RWPE2 (cell line): ENCODE measurements around the gene PTBP1.

Source experiments
- ATAC-seq: fragments of 200-7000 bp; cut with Tn5 transposase; 3 replicates; pipeline ENCODE4 v1.9.1; 2021; ENCODE audit warnings: low read depth
- DNase-seq: peaks from one replicate; pipeline ENCODE4 v3.0.0-alpha.2; 2020; ENCODE audit warnings: low spot score
- H3K27ac ChIP-seq: fragments of 450-650 bp; 2 replicates; pipeline ENCODE4 v1.5.1; 2017; ENCODE audit warnings: mild to moderate bottlenecking; ENCODE audit not compliant: poor library complexity, severe bottlenecking
- H3K27me3 ChIP-seq: fragments of 250-450 bp; sonication (Bioruptor Pico); 2 replicates; pipeline ENCODE4 v1.5.1; 2021; ENCODE audit warnings: mild to moderate bottlenecking, moderate library complexity; ENCODE audit not compliant: insufficient read depth, poor library complexity, severe bottlenecking
- H3K36me3 ChIP-seq: fragments of 250-450 bp; sonication (Bioruptor Pico); 2 replicates; pipeline ENCODE4 v1.5.1; 2020; ENCODE audit warnings: low read depth, mild to moderate bottlenecking, moderate library complexity
- H3K4me1 ChIP-seq: fragments of 250-450 bp; sonication (Bioruptor Pico); 2 replicates; pipeline ENCODE4 v1.5.1; 2021; ENCODE audit warnings: mild to moderate bottlenecking, moderate library complexity; ENCODE audit not compliant: insufficient read depth, poor library complexity, severe bottlenecking
- H3K4me3 ChIP-seq: fragments of 250-450 bp; sonication (Bioruptor Pico); 2 replicates; pipeline ENCODE4 v1.5.1; 2021; ENCODE audit warnings: mild to moderate bottlenecking, moderate library complexity; ENCODE audit not compliant: severe bottlenecking
- H3K9me3 ChIP-seq: fragments of 250-450 bp; sonication (Bioruptor Pico); 2 replicates; pipeline ENCODE4 v1.5.1; 2021; ENCODE audit warnings: mild to moderate bottlenecking, moderate library complexity; ENCODE audit not compliant: severe bottlenecking
- CTCF ChIP-seq: fragments of 450-650 bp; IDR thresholded peaks from one replicate; pipeline ENCODE4 v1.5.1; 2017; ENCODE audit warnings: mild to moderate bottlenecking, moderate library complexity; ENCODE audit not compliant: poor library complexity, severe bottlenecking

The PTBP1 gene

GRCh38 chr19:751501-752341, 45.5 kb upstream of the PTBP1 start:
- H3K27me3 ChIP-seq, result no peaks in the 10 kb centered on the region
- peak; percentile 74 for ATAC-seq
- TF ChIP-seq CTCF, result no peak
- H3K27ac ChIP-seq, result peak overlapping the region; percentile 99
- H3K4me1 ChIP-seq, result peaks cover 10% of the 10 kb centered on the region
- peaks cover 28% of the 10 kb centered on the region for H3K36me3 ChIP-seq
- peak overlapping the region; percentile 62 for H3K4me3 ChIP-seq
- no peak for DNase-seq
- peaks cover 5% of the 10 kb centered on the region for H3K9me3 ChIP-seq

GRCh38 chr19:752652-753517, 44.4 kb upstream of the PTBP1 start:
- Histone ChIP-seq H3K4me3 (peak overlapping the region; percentile 8), H3K4me1 (peaks cover 10% of the 10 kb centered on the region), H3K9me3 (peaks cover under 1% of the 10 kb centered on the region), H3K27me3 (no peaks in the 10 kb centered on the region), H3K36me3 (peaks cover 39% of the 10 kb centered on the region), H3K27ac (peak overlapping the region; percentile 99)
- DNase-seq (peak; percentile 96), ATAC-seq (peak; percentile 70)
- TF ChIP-seq CTCF, result no peak

- peaks cover 10% of the 10 kb centered on the region for H3K4me1 ChIP-seq
- no peaks in the 10 kb centered on the region for H3K27me3 ChIP-seq
- H3K4me3 ChIP-seq, result no peak overlapping the region
- no peak for DNase-seq
- H3K9me3 ChIP-seq, result no peaks in the 10 kb centered on the region
- H3K36me3 ChIP-seq, result peaks cover 55% of the 10 kb centered on the region
- TF ChIP-seq CTCF, result no peak
- ATAC-seq, result no peak
- peak overlapping the region; percentile 99 for H3K27ac ChIP-seq
These were observed 42.7 kb upstream of the PTBP1 start for GRCh38 chr19:754530-754929.

- H3K9me3 ChIP-seq, result no peaks in the 10 kb centered on the region
- H3K27me3 ChIP-seq, result no peaks in the 10 kb centered on the region
- TF ChIP-seq CTCF, result no peak
- no peak for DNase-seq
- peaks cover 60% of the 10 kb centered on the region for H3K36me3 ChIP-seq
- H3K27ac ChIP-seq, result peak overlapping the region; percentile 99
- H3K4me3 ChIP-seq, result no peak overlapping the region
- peaks cover 10% of the 10 kb centered on the region for H3K4me1 ChIP-seq
- ATAC-seq, result no peak
These were observed 42.2 kb upstream of the PTBP1 start for GRCh38 chr19:755063-755462.
